Peyer's patch (tissue), 4 donors: ENCODE results near the gene ITM2C.

Source experiments
- CTCF ChIP-seq, 6 experiments: fragments of 450-650 bp in 4 of 6; fragments of 200-600 bp in 2 of 6; sonication (generic) in 1 of 6; IDR thresholded peaks; one replicate each; pipeline ENCODE4 v1.5.1; 2017 to 2019; ENCODE audit warnings: antibody characterized with exemption in 6 of 6, mild to moderate bottlenecking in 3 of 6, moderate library complexity in 1 of 6
- POLR2A ChIP-seq, 2 donors: fragments of 450-650 bp; IDR thresholded peaks; one replicate each; pipeline ENCODE4 v1.5.1; 2017; ENCODE audit warnings: antibody characterized with exemption in 2 of 2, mild to moderate bottlenecking in 2 of 2, moderate library complexity in 2 of 2

GRCh38 chr2:230874456-230874855, 9.7 kb downstream of the ITM2C start:
- TF ChIP-seq CTCF (IDR thresholded peaks at IDR 0.05), result no peak
- no peak for TF ChIP-seq POLR2A (IDR thresholded peaks at IDR 0.05)
